Activated CD4-positive, alpha-beta T cell treated with anti-CD3 and anti-CD28 coated beads for 24 hours (primary cell): ENCODE data around the gene CMBL.
"Not testable (repeated sequence)": the region's sequence is repeated elsewhere in the genome, so short reads cannot be mapped to it uniquely, and the experiment has no call there.

ENCODE experiments used
- DNase-seq, 2 donors: peaks; one replicate each; pipeline ENCODE4 v3.0.0-alpha.2; 2020; ENCODE audit warnings: low read depth in 2 of 2

CMBL gene

GRCh38 chr5:10257870-10258269 is 49.8 kb downstream of the CMBL start:
- DNase-seq: no peak

GRCh38 chr5:10254686-10255085 is 53.0 kb downstream of the CMBL start:
- DNase-seq: no peak

GRCh38 chr5:10253390-10253789 is 54.3 kb downstream of the CMBL start:
- DNase-seq: no peak

- no peak for DNase-seq
Observed at GRCh38 chr5:10251405-10251804, 56.3 kb downstream of the CMBL start.

GRCh38 chr5:10250806-10251276 is 56.9 kb downstream of the CMBL start:
- no peak for DNase-seq

- DNase-seq: peak; percentile 67 to 80
Observed at GRCh38 chr5:10249948-10250805, 57.5 kb downstream of the CMBL start, which contains the start of gene CCT5. Gene CCT5, plus strand, starts transcription at chr5:10250280. Its CDS starts 61 bp downstream, at chr5:10250341.

GRCh38 chr5:10248378-10249260 is 59.1 kb downstream of the CMBL start:
- DNase-seq: no peak

- not testable (repeated sequence) for DNase-seq
Observed at GRCh38 chr5:10247217-10247616, 60.5 kb downstream of the CMBL start.

GRCh38 chr5:10246761-10247160 is 60.9 kb downstream of the CMBL start:
- DNase-seq: no peak

- DNase-seq: no peak
Observed at GRCh38 chr5:10244342-10244944, 63.3 kb downstream of the CMBL start.

GRCh38 chr5:10243660-10244240 is 64.0 kb downstream of the CMBL start:
- DNase-seq: no peak

GRCh38 chr5:10235350-10235749 is 72.4 kb downstream of the CMBL start:
- DNase-seq: no peak

GRCh38 chr5:10233505-10233904 is 74.2 kb downstream of the CMBL start:
- no peak for DNase-seq

GRCh38 chr5:10233011-10233410 is 74.7 kb downstream of the CMBL start:
- DNase-seq: no peak

GRCh38 chr5:10232386-10232785 is 75.3 kb downstream of the CMBL start:
- DNase-seq: no peak

GRCh38 chr5:10229306-10230048 is 78.2 kb downstream of the CMBL start:
- no peak for DNase-seq

GRCh38 chr5:10228288-10228687 is 79.4 kb downstream of the CMBL start:
- DNase-seq: no peak
